Adrenal gland (tissue), 5 donors: ENCODE measurements around the gene OSBPL10.

Source experiments
- CTCF ChIP-seq, 6 experiments: fragments of 450-650 bp in 4 of 6; fragments of 200-600 bp in 2 of 6; sonication (generic) in 1 of 6; IDR thresholded peaks; 1 replicate in 5 of 6; 2 replicates in 1 of 6; pipeline versions ENCODE4 v1.5.1 to v1.8.0; 2016 to 2021; ENCODE audit warnings: antibody characterized with exemption in 6 of 6, mild to moderate bottlenecking in 2 of 6, moderate library complexity in 1 of 6
- POLR2A ChIP-seq, 2 donors: fragments of 450-650 bp; IDR thresholded peaks; one replicate each; pipeline ENCODE4 v1.6.1; 2017; ENCODE audit warnings: antibody characterized with exemption in 2 of 2, mild to moderate bottlenecking in 2 of 2, moderate library complexity in 1 of 2
- donor health status: DM: no; HTN: no; CAD: no.

- no peak for TF ChIP-seq CTCF (IDR thresholded peaks at IDR 0.05)
- TF ChIP-seq POLR2A (IDR thresholded peaks at IDR 0.05) = no peak
Observed at GRCh38 chr3:31967592-31967991, 13.5 kb downstream of the OSBPL10 start.
